GM21529 (cell line): ENCODE measurements around the gene MICU1.
"Not testable (repeated sequence)": the region's sequence is repeated elsewhere in the genome, so short reads cannot be mapped to it uniquely, and the experiment has no call there.

Source experiments
- ATAC-seq: cut with Tn5 transposase; IDR thresholded peaks from one replicate; pipeline ENCODE4 v1.9.1; 2021; ENCODE audit not compliant: unreplicated experiment

Gene MICU1

GRCh38 chr10:72392571-72392970 is 233.3 kb downstream of the MICU1 start:
- no peak for ATAC-seq

GRCh38 chr10:72390764-72391163 is 235.1 kb downstream of the MICU1 start:
- no peak for ATAC-seq

GRCh38 chr10:72389716-72390115 is 236.2 kb downstream of the MICU1 start:
- no peak for ATAC-seq

- ATAC-seq: no peak
Observed at GRCh38 chr10:72389014-72389413, 236.9 kb downstream of the MICU1 start.

GRCh38 chr10:72388062-72388461 is 237.8 kb downstream of the MICU1 start:
- no peak for ATAC-seq

- no peak for ATAC-seq
Observed at GRCh38 chr10:72386916-72387586, 238.8 kb downstream of the MICU1 start.

GRCh38 chr10:72385724-72386123 is 240.2 kb downstream of the MICU1 start:
- no peak for ATAC-seq

GRCh38 chr10:72384982-72385381 is 240.9 kb downstream of the MICU1 start:
- ATAC-seq: not testable (repeated sequence)

- ATAC-seq: no peak
Observed at GRCh38 chr10:72379776-72380175, 246.1 kb downstream of the MICU1 start.

- ATAC-seq: no peak
Observed at GRCh38 chr10:72379062-72379461, 246.8 kb downstream of the MICU1 start.

GRCh38 chr10:72375585-72375984 is 250.3 kb downstream of the MICU1 start:
- no peak for ATAC-seq

GRCh38 chr10:72375173-72375572 is 250.7 kb downstream of the MICU1 start:
- no peak for ATAC-seq

- ATAC-seq: no peak
Observed at GRCh38 chr10:72370201-72370722, 255.6 kb downstream of the MICU1 start.

GRCh38 chr10:72367301-72367960 is 258.4 kb downstream of the MICU1 start:
- no peak for ATAC-seq

- ATAC-seq: no peak
Observed at GRCh38 chr10:72365106-72365895, 260.6 kb downstream of the MICU1 start.

- ATAC-seq: peak; percentile 90
Observed at GRCh38 chr10:72364239-72364777, 261.6 kb downstream of the MICU1 start.

- no peak for ATAC-seq
Observed at GRCh38 chr10:72356987-72357386, 268.9 kb downstream of the MICU1 start.

- ATAC-seq: no peak
Observed at GRCh38 chr10:72356115-72356514, 269.8 kb downstream of the MICU1 start.

GRCh38 chr10:72355214-72355555 is 270.7 kb downstream of the MICU1 start:
- no peak for ATAC-seq

- ATAC-seq: peak; percentile 75
Observed at GRCh38 chr10:72354356-72355213, 271.3 kb downstream of the MICU1 start, which contains the start of gene DNAJB12. Gene DNAJB12 (minus strand): TSS chr10:72354919. CDS start chr10:72354897, 22 bp downstream.
